NCI-H69 (cell line): ENCODE data around the gene PYGO1.

Experiments
- DNase-seq: peaks from one replicate; lab custom pipeline; 2025; lab: John Stamatoyannopoulos, UW

Gene PYGO1

DNA sequence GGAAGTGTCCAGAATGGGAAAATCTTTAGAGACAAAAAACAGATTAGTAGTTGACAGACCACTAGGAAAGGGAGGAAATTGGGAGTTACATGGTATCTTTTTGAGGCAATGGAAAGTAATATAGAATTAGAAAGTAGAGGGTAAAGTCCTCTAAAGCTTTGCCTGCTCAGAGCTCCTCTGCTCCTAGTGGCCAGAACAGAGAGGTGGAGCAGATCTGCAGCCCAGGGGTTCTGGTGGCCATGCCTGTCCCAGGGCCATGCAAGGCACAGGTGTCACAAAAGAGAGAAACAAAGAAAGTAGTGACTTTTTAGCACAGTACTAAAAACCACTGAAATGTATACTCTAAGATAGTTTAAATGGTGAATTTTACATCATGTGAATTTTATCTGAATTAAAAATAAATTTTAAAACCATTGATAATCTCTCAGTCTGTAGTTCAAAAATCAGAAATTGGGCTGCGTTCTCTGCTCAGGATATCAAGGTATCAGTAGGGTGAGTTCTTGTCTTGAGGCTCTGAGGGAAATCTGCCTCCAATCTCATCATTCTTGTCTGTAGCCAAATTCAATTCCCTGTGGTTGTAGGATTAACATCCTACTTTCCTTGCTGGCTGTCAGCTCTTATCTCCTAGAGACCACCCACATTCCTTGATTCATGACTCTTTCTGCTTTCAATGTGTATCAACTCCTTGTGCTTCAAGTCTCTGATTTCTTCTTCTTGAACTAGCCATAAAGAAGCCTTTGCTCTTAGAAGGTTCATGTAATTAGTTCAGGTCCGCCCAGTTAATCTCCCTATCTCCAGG, 23.6 kb downstream of the PYGO1 start:
- DNase-seq: no peak

DNA sequence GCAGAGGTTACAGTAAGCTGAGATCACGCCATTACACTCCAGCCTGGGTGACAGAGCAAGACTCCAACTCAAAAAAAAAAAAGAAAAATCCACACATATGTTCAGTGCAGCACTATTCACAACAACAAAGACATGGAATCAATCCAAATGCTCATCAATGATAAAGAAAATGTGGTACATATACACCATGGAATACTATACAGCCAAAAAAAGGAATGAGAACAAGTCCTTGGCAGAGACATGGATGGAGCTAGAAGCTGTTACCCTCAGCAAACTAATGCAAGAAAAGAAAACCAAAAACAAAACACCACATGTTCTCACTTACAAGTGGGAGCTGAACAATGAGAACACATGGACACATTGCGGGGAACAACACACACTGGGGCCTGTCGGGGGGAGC, 25.5 kb downstream of the PYGO1 start:
- no peak for DNase-seq

GRCh38 chr15:55555089-55555488, 33.1 kb downstream of the PYGO1 start:
- no peak for DNase-seq

GRCh38 chr15:55552926-55553325, 35.2 kb downstream of the PYGO1 start:
- peak; percentile 72 for DNase-seq

GRCh38 chr15:55552451-55552850, 35.7 kb downstream of the PYGO1 start:
- DNase-seq: no peak

- no peak for DNase-seq
These were observed 38.8 kb downstream of the PYGO1 start for GRCh38 chr15:55549305-55549704.

GRCh38 chr15:55546718-55547117, 41.4 kb downstream of the PYGO1 start:
- DNase-seq: no peak

DNA sequence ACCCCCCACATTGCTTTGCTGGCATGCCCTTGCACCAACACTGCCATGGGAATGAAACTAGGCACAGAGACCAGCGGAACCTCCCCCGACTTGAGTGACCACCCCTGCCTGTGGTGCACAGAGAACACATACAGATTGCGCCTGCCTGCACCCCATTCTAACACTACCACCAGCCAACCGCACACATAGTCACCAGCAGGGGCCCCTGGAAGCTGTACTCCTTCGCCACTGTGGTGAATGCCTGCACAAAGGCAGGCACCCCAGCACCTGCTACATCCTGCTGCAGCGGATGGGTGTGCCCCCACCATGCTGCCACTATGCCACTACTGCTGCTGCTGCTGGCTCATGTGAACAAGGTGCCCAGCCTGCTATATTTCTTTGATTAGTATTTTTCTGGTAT, 52.7 kb downstream of the PYGO1 start:
- no peak for DNase-seq

- no peak for DNase-seq
These were observed 55.2 kb downstream of the PYGO1 start for GRCh38 chr15:55532944-55533343.

DNA sequence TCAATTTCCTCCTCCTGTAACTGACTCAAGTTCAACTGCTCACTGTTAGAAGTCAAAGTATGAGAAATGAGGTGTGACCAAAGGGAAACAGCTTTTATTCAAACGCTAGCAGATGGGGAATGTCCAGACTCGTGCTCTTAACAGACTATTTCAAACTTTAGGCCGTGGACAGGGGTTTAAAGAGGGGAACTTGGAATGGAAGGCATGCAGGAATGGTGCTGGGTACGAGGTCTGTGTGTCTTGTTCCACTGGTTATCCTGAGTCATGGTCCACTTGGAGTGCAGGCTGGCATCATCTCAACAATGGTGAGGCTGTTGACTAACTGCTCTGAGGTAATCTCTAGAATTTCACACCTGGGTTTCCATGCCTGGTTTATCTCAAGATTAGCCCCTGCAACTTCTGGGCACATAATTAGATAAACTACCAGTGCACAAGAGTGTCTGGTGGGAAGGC, 57.3 kb downstream of the PYGO1 start:
- peak; percentile 15 for DNase-seq

GRCh38 chr15:55528812-55529211, 59.3 kb downstream of the PYGO1 start:
- DNase-seq: no peak

- no peak for DNase-seq
These were observed 61.0 kb downstream of the PYGO1 start for GRCh38 chr15:55527150-55527549.

- DNase-seq: peak; percentile 84
These were observed 61.5 kb downstream of the PYGO1 start for GRCh38 chr15:55526559-55527036.

GRCh38 chr15:55522742-55523450, 65.2 kb downstream of the PYGO1 start:
- DNase-seq: no peak

- no peak for DNase-seq
These were observed 69.5 kb downstream of the PYGO1 start for GRCh38 chr15:55518641-55519040.

DNA sequence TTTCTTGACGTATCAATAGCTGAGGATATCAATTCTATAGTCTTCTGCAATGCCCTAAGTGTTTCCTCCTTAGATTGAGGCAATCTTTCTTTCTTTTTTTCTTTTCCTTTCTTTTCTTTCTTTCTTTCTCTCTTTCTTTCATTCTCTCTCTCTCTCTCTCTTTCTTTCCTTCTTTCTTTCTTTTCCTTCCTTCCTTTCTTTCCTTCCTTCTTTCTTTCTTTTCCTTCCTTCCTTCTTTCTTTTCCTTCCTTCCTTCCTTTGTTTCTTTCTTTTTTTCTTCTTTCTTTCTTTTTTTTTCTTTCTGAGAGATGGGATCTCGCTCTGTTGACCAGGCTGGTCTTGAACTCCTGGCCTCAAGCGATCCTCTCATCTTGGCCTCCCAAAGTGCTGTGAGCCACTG, 70.1 kb downstream of the PYGO1 start:
- DNase-seq: no peak

DNA sequence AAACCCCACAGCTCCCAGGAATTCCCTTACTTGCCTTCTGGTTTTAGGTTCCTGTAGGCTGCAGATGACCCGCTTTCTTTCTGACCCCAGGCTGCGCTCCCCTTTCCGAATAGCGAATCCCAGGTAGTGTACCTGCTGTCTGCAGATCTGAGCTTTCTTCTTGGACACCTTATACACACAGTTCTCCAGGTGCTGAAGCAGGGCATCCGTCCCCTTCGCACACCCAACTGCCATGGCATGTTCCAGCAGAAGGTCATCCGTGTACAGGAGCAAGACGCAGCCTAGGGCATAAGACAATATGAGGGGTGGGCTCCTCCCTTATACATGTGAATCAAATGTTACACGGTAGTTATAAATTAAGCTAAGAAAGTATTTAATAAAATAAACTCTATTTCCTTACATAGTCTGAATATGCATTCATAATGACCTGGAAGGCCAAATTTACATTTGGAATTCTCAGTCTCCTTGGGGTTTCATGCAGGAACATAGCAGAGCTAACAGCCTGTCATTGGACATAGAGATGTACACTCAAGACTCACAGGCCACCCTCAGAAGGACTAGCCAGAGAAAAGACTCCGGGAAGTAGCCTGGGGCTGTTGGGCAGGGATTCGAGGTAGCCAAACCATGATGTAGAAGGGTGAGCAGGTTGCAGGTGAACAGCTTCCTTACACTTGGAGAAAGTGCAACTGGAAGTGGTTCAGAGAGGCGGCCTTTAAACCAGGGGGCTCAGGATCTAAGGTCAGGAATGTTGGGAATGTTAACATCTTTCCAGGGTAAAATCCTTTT, 72.0 kb downstream of the PYGO1 start:
- DNase-seq: no peak

DNA sequence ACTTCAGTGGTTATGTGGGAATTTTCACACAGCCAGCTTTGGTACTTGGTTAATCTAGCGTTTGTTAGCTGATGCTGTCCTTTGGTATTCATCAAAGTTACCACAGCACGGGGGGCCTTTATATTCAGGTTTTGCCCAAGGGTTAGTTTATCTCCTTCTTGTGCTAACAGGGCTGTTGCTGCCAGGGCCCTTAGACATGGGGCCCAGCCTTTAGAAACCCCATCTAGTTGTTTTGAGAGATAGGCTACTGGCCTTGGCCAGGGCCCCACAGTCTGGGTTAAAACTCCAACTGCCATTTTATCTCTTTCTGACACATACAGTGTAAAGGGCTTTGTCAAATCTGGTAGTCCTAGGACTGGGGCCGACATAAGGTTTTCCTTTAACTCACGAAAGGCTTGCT, 72.7 kb downstream of the PYGO1 start:
- no peak for DNase-seq

DNA sequence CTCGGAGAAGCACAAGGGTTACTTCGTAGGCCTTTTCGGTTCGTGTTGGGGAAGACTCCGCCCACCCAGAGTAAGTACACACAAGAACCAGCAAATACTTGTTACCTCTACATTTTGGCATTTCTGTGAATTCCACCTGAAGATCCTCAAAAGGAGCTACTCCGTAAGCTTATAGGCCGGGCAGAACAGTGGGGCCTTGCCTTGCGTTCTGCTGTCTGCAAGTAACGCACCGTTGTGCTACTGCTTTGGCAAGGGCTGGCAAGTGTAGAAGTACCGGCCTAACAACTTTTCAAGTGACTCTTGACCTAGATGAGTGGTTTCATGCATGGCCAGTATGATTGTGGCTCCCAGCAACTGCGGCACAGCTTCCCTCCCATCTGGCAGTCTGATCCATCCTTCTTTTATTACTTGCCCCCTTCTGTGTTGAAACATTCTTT, 73.7 kb downstream of the PYGO1 start:
- no peak for DNase-seq

GRCh38 chr15:55513621-55514413, 74.3 kb downstream of the PYGO1 start:
- DNase-seq: peak; percentile 25

- DNase-seq: no peak
These were observed 75.0 kb downstream of the PYGO1 start for GRCh38 chr15:55513152-55513551.

DNA sequence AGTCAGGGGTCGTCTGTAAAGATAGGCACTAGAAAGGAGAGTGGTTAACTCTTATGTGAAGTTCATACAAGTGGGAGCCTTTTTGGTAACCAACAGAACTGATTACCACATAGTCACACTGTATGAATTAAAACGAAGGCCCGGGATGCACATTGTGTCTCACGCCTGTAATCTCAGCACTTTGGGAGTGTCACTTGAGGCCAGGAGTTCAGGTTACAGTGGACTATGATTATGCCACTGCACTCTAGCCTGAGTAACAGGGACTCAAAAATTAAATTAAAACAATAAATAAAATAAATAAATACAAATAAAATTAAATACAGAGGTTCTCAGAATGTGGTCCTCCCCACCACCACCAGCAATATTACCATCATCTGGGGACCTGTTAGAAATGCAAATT, 80.6 kb downstream of the PYGO1 start:
- no peak for DNase-seq
